Panc1 (cell line): ENCODE measurements around the gene SERGEF. TPM values are rescaled to one million over a fixed set of nuclear protein-coding genes. Genes with fewer than 3 reads are reported as not detected.

Source experiments
- ATAC-seq: fragments of 200-7000 bp; cut with Tn5 transposase; 2 replicates; pipeline ENCODE4 v1.9.1; 2020; ENCODE audit warnings: mild to moderate bottlenecking, moderate library complexity
- BruUV-seq: library from RNA; stranded (reverse); fragments of 400-500 nt; replicated peaks from 2 replicates; lab custom pipeline; 2021; lab: Mats Ljungman, UMichigan
- CTCF ChIA-PET: fragments of 300-600 bp; sonication (Branson Sonifier 250); formaldehyde crosslinking; loops from one replicate; lab custom pipeline; 2022; ENCODE audit warnings: antibody characterized with exemption; lab: Charles Lee
- POLR2A ChIA-PET: fragments of 300-600 bp; sonication (Branson Sonifier 250); formaldehyde crosslinking; loops from one replicate; lab custom pipeline; 2022; ENCODE audit warnings: antibody characterized with exemption; lab: Charles Lee
- DNase-seq: peaks from one replicate; pipeline ENCODE4 v3.0.0-alpha.2; 2010; ENCODE audit warnings: low read depth, low spot score
- H3K27ac ChIP-seq: 2 replicates; pipeline ENCODE4 v1.5.1; 2011; ENCODE audit warnings: mild to moderate bottlenecking, low read length, inconsistent platforms
- H3K27me3 ChIP-seq: fragments of 200-500 bp; sonication (Bioruptor generic); 2 replicates; pipeline ENCODE4 v1.6.0; 2014; ENCODE audit warnings: low read length, inconsistent platforms; ENCODE audit not compliant: control insufficient read depth, insufficient read depth
- H3K36me3 ChIP-seq: fragments of 200-500 bp; sonication (Bioruptor generic); 2 replicates; pipeline ENCODE4 v1.5.1; 2014; ENCODE audit warnings: inconsistent platforms, mild to moderate bottlenecking, low read length, moderate library complexity; ENCODE audit not compliant: control insufficient read depth, insufficient read depth
- H3K4me1 ChIP-seq: 2 replicates; pipeline ENCODE4 v1.5.1; 2011; ENCODE audit warnings: inconsistent platforms, mild to moderate bottlenecking, low read length, moderate library complexity; ENCODE audit not compliant: control insufficient read depth, insufficient read depth
- H3K4me3 ChIP-seq, 2 experiments: 2 replicates each; pipeline ENCODE4 v1.5.1; 2011 to 2012; ENCODE audit warnings: low read depth in 2 of 2, low read length in 2 of 2, mild to moderate bottlenecking in 2 of 2, inconsistent platforms in 1 of 2, moderate library complexity in 1 of 2
- H3K9me3 ChIP-seq: fragments of 200-500 bp; sonication (Bioruptor generic); 2 replicates; pipeline ENCODE4 v1.5.1; 2014; ENCODE audit warnings: low read depth, mild to moderate bottlenecking, inconsistent platforms, low read length, moderate library complexity; ENCODE audit not compliant: control insufficient read depth, insufficient read depth
- CTCF ChIP-seq: fragments of 450-650 bp; IDR thresholded peaks from 2 replicates; pipeline ENCODE4 v1.5.1; 2017; ENCODE audit warnings: mild to moderate bottlenecking
- POLR2AphosphoS5 ChIP-seq: IDR thresholded peaks from 2 replicates; pipeline ENCODE4 v1.6.1; 2012; ENCODE audit warnings: mild to moderate bottlenecking, low read depth, low read length, moderate library complexity
- REST ChIP-seq, 2 experiments: IDR thresholded peaks; 2 replicates each; pipeline ENCODE4 v1.6.1; 2011 to 2012; ENCODE audit warnings: low read depth in 2 of 2, control low read depth in 1 of 2, low read length in 1 of 2, mild to moderate bottlenecking in 1 of 2, moderate library complexity in 1 of 2; ENCODE audit not compliant: insufficient read depth in 1 of 2
- SIN3A ChIP-seq: IDR thresholded peaks from 2 replicates; pipeline ENCODE4 v1.6.1; 2012; ENCODE audit warnings: low read depth, mild to moderate bottlenecking, low read length, moderate library complexity, borderline replicate concordance; ENCODE audit not compliant: insufficient read depth
- TCF7L2 ChIP-seq: IDR thresholded peaks from 2 replicates; pipeline ENCODE4 v1.6.1; 2011; ENCODE audit warnings: mild to moderate bottlenecking, low read depth, low read length, inconsistent platforms
- in situ Hi-C: cut with HindIII; loops from 2 replicates; pipeline ENCODE4 v1.10.0; 2016; ENCODE audit warnings: low sequenced_read_pairs, low pct_unique_long_range_greater_than_20kb
- intact Hi-C: fragments of 100-400 bp; cut with micrococcal nuclease; formaldehyde crosslinking; loops from one replicate; pipeline ENCODE4 v1.10.0; 2022; ENCODE audit not compliant: unreplicated experiment
- total RNA-seq: library from RNA; stranded (reverse); gene quantifications from one replicate; pipeline ENCODE4 v1.2.1, GENCODE V29; 2021; ENCODE audit not compliant: unreplicated experiment

SERGEF gene
- total RNA-seq, 1 experiment from 2014 or later = 35.5 TPM

GRCh38 chr11:17798716-17799115 lies 214.1 kb downstream of the SERGEF start:
- TF ChIP-seq POLR2AphosphoS5 (no peak), TCF7L2 (no peak), CTCF (no peak), SIN3A (no peak), REST (IDR thresholded peaks at IDR 0.05; ENCODE audit: insufficient read depth in 1 of 2, low read depth in 2 of 2, low read length in 1 of 2) (no peak)
- H3K4me3 ChIP-seq = no peak overlapping the region
- no TSS peak for BruUV-seq
- ChIA-PET CTCF (no interaction called here), POLR2A (no interaction called here)
- no peaks in the 10 kb centered on the region for H3K4me1 ChIP-seq
- intact Hi-C loops (no loop called here), in situ Hi-C loops (no loop called here)
- no peaks in the 10 kb centered on the region for H3K36me3 ChIP-seq
- no peak for DNase-seq
- H3K27me3 ChIP-seq = no peaks in the 10 kb centered on the region
- H3K9me3 ChIP-seq = no peaks in the 10 kb centered on the region
- no peak overlapping the region for H3K27ac ChIP-seq
- ATAC-seq = no peak

GRCh38 chr11:17798253-17798652 lies 214.6 kb downstream of the SERGEF start:
- intact Hi-C loops (no loop called here), in situ Hi-C loops (no loop called here)
- H3K27ac ChIP-seq = no peak overlapping the region
- no peaks in the 10 kb centered on the region for H3K27me3 ChIP-seq
- H3K9me3 ChIP-seq = no peaks in the 10 kb centered on the region
- ATAC-seq (no peak), DNase-seq (no peak)
- H3K4me3 ChIP-seq = no peak overlapping the region
- POLR2A ChIA-PET = no interaction called here
- TF ChIP-seq SIN3A = no peak
- no peak for TF ChIP-seq TCF7L2
- no peak for TF ChIP-seq CTCF
- no peak for TF ChIP-seq POLR2AphosphoS5
- no peak for TF ChIP-seq REST (IDR thresholded peaks at IDR 0.05; ENCODE audit: insufficient read depth in 1 of 2, low read depth in 2 of 2, low read length in 1 of 2)
- no TSS peak for BruUV-seq
- no peaks in the 10 kb centered on the region for H3K4me1 ChIP-seq
- CTCF ChIA-PET = no interaction called here
- H3K36me3 ChIP-seq = no peaks in the 10 kb centered on the region
